Activated T-cell treated with anti-CD3 and anti-CD28 coated beads for 24 hours (primary cell): ENCODE results near the gene UMOD.
"Not testable (repeated sequence)": the region's sequence is repeated elsewhere in the genome, so short reads cannot be mapped to it uniquely, and the experiment has no call there.

Experiments used
- DNase-seq: peaks from one replicate; pipeline ENCODE4 v3.0.0-alpha.2; 2020; ENCODE audit warnings: low read depth

The UMOD gene

GRCh38 chr16:20321051-20321450 lies 31.5 kb downstream of the UMOD start:
- not testable (repeated sequence) for DNase-seq

- DNase-seq = no peak
Measured at GRCh38 chr16:20320592-20320991, 31.9 kb downstream of the UMOD start.

DNA sequence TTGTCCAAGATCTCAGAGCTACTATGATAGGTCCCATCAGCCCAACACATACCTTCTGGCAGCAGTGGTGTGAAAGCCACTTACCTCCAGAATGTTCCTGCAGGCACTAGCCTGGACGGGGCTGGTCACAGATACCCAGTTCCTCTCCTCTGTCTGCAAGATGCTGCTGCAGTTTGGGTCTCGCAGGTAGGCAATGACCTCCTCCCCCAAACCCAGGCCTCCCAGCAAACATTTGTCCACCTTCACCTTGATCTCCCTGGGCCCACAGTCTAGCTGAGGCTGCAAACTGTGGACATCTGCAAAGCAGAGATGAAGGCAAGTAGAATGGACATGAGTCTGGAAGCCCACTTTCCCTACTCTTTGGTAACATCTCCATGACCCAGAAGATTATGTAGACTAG lies 32.3 kb downstream of the UMOD start:
- DNase-seq = no peak

GRCh38 chr16:20319406-20319805 lies 33.1 kb downstream of the UMOD start:
- DNase-seq = no peak

DNA sequence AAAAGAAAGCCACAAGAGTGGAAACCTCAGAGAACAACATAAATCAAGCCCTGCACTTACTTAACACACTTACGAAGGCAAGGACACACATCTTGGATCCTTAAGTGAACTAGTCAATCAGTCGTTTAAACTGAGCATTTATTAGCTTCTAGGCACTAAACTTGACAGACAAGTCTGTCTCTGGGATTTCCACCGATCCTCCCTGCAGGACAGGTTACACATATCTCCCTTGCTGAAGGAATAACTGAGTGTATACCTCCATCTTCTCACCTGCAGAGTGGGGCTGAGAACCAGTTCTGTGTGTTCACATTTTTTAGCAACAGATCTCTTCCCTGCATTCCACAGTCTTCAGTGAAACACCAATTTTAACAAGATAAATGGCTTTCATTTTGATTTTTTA lies 34.1 kb downstream of the UMOD start:
- DNase-seq = no peak

GRCh38 chr16:20318006-20318405 lies 34.5 kb downstream of the UMOD start:
- DNase-seq = no peak

DNA sequence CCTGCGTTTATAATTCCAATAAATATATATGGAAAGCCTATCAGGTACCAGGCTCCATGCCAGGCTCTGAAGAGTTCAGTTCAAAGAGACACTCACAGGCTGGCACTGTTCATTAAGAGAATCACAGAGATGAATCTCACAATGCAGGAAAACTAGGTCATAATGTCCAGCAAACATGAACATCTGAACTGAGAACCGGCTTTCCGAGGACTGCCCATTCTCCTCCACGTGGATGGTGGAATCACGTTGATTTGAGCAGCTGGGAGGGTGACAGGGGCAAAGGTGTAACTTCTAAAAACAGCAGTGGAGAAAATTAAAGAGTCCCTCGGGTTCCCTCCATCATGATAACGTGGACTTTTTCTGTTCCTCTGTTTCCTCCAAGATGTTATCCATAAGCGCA lies 35.4 kb downstream of the UMOD start:
- no peak for DNase-seq

DNA sequence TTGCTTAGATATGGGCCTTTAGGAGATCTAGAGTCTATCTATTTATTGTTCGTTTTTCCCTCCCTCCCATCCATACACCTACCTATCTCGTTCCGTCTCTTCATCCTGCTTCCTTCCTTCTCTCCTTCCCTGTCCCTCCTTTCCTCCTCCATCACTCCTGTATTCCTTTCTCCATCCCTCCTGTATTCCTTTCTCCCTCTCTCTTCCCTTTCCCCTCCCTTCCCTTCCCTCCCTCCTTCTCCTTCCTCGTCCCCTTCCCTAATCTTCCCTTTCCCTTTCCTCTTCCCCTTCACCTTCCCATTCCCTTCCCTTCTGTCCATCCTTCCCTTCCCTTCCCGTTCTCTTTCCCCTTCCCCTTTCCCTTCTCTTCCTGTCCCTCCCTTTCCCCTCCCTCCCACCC lies 35.8 kb downstream of the UMOD start:
- DNase-seq = no peak

DNA sequence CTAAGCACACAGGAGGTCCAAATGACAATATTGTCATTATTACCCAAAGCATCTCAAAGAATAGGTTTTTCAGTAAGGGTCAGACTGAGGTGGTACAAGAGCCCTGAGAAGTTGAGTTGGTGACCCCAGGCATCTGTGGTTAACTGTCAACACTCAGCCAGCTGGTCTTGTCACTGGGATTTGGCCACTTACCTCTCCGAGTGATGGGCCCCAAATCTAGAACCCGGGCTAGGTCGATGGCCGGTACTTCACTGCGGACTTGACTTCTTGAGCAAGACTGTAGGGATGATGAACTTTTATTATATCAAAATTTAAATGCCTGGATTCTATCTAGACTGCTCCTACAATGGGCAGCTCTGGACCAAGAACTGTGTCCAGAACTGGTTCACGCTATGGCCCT lies 36.8 kb downstream of the UMOD start:
- no peak for DNase-seq

DNA sequence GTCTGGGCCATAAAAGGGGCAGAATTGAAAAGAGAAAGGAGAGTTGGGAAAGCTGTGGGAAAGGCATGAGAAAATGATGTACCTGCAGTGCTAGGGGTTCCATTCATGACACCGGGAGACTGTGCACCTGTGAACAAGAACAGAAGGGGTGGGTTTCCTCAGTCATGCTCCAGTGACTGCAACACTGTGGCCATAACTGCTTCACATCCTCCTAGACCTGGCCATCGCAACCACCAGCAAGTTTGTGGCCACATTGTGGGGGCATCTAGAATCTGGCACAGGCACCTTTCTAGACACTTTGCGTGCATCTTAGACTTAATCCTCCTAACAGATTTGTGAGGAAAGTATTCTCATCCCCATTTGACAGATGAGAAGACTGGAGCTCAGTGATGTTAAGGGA lies 37.9 kb downstream of the UMOD start:
- no peak for DNase-seq

DNA sequence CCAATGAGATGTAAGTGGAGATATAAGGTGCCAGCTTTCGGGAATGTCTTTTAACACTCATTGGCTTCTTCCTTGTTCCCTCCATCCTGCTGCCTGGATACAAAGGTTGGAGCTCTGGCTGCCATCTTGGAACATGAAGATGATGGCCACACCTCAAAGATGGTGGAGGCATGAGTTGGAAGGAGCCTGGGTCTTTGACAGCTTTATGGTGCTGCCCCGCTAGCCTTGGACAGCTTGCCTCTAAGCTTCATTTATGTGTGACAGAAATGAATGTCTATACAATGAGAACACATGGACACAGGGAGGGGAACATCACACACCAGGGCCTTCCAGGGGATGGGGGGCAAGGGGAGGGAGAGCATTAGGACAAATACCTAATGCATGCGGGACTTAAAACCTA lies 38.8 kb downstream of the UMOD start:
- no peak for DNase-seq

- not testable (repeated sequence) for DNase-seq
Measured at GRCh38 chr16:20312536-20313095, 39.9 kb downstream of the UMOD start.

DNA sequence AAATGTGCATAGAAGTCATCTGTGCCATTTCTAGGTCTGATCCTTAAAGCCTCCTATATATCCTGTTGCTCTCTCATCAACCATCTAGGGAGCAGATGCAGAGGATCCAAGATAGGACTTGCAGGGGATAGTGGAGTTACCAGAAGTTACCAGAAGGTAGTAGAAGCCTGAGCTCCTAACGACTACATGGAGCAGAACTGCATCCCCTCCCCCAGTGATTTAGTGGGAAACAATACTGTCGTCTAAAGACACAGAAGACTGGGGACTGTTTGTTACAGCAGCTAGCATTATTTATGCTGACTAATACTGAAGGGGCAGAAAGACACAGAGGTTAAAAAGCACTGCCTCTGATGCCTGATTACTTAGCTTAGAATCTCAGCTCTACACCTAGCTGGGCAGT lies 41.0 kb downstream of the UMOD start:
- DNase-seq = no peak

GRCh38 chr16:20310421-20311395 lies 41.8 kb downstream of the UMOD start:
- no peak for DNase-seq

DNA sequence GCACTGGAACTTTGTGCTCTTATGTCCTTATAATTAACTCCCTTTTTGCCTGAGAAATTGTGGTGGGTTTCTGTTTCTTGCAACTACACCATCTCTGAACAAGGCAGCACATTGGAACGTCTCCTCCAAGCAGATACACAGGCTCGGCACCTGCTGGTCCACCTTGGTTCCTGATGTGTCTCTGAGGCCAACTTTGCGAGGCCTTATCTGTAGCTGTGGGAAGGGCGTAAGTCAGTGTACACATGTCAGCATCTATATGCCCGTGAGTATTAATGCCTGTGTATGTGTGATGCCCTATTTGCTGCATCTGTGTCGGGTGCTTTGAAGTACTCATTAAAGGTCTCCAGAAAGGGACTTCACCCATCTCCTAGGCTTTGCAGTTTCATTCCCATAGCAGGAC lies 42.7 kb downstream of the UMOD start:
- DNase-seq = no peak

DNA sequence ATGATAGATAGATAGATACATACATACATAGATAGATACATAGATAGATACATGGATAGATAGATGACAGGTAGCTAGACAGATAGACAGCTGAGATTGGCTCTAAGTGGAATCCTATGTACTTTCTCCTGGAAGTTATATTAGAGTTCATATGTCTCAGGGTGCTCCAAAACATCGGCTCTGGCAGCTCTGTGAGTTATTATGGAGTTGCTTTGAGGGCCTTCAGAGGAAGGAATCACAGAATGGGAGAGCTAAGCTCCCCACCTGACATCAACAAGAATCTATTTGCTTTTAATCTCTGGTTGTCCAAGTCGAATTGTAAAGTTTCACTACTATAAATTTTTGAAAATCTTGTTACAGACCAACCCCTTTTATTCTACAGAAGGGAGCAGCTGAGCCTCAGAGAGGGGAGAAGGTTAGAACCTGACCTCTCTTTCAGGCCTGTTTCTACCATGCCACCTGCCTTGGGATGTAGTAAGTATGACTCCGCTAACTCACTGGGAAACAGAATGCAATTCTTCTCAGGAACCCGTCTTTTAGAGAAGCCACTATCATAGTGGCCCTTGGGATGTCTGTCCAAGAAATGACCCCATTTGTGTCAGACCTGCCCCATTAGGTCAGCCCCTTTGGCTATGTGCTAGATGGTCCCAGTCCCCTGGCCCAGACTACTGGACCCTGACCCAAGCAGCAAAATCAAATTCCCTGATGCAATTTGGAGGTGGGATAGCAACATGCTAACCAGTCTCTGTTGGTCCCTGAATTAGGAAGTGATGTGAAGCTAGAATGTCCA lies 43.5 kb downstream of the UMOD start:
- DNase-seq = no peak

- no peak for DNase-seq
Measured at GRCh38 chr16:20308266-20308665, 44.2 kb downstream of the UMOD start.

GRCh38 chr16:20307791-20308190 lies 44.7 kb downstream of the UMOD start:
- DNase-seq = no peak

GRCh38 chr16:20307240-20307671 lies 45.3 kb downstream of the UMOD start:
- no peak for DNase-seq

DNA sequence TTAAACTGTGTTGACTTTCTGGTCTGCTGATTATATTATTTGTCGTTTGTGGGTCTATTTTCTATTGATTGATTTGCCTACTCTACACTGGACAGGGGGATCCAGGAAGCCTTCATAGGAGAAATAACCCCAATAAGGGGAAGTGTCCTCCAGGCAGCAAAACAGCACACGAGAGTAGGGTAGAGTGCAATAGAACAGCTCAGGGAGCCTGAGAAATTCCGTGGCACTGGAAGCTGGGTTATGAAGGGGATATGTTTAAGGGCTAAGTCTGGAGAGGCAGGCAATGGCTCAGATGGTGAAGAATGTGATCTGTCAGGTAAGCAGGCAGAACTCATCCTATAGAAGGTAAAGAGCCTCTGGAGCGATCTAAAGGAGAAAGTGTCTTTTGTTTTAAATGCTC lies 46.1 kb downstream of the UMOD start:
- DNase-seq = no peak

DNA sequence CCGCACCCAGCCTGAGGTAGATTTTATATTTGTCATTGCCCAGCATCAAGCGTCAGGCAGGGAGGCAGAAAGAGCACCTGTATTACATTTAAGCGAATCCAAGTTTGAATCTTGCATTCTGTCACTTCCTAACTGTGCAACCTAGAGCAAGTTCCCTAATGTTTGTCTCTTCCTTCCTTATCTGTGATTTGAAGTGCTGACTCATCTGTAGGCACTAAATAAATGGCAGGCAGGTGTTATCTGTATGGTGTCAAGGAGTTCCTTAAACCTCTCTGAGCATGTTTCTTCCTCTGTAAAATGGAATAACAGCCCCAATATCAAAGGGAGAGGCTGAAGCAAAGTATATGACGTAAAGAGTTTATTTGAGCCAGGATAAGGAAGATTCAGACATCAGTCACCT lies 49.5 kb downstream of the UMOD start:
- DNase-seq = no peak

DNA sequence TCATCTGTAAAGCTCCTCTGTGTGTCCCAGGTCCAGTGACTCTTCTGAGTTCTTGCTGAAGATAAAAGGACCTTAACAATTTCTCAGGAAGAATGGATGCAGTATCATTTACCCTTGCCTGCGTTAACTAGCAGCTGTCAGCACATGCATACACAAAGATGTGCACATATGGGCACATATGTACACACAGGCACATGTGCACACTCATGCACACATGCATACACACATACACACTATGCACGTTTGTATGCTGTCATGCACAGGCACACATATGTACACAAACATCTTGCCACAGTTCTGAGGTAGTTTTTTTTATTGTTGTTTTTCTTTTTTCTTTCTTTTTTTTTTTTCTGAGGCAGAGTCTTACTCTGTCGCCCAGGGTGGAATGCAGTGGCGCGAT lies 50.1 kb downstream of the UMOD start:
- no peak for DNase-seq

DNA sequence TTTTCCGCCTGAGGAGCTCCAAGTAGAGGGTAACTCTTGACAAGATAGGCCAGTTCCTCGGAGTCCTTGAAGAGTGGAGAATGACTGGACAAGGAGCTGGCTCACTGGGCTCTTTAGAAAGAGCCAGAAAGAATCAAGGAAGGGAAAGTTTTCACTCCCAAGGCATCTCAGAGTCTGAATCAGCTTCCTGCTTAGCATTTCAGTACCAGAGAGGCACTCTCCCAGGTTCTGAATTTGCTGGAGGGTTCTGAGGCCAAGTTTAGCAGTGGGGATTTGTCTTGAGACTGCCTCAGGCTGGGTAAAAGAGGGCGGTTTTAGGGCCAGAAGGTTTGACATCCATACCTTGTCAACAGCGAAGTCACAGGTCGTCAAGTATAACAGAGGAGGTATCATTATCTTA lies 50.7 kb downstream of the UMOD start:
- DNase-seq = no peak
